Measurements from ENCODE around the gene E2F8. TPM values are rescaled to one million over a fixed set of nuclear protein-coding genes. Genes with fewer than 3 reads are reported as not detected.

The E2F8 gene
- total RNA-seq, 2 donors from 2014 or later: 10.5 to 12.2 TPM

- TF ChIP-seq, protein P1, sequence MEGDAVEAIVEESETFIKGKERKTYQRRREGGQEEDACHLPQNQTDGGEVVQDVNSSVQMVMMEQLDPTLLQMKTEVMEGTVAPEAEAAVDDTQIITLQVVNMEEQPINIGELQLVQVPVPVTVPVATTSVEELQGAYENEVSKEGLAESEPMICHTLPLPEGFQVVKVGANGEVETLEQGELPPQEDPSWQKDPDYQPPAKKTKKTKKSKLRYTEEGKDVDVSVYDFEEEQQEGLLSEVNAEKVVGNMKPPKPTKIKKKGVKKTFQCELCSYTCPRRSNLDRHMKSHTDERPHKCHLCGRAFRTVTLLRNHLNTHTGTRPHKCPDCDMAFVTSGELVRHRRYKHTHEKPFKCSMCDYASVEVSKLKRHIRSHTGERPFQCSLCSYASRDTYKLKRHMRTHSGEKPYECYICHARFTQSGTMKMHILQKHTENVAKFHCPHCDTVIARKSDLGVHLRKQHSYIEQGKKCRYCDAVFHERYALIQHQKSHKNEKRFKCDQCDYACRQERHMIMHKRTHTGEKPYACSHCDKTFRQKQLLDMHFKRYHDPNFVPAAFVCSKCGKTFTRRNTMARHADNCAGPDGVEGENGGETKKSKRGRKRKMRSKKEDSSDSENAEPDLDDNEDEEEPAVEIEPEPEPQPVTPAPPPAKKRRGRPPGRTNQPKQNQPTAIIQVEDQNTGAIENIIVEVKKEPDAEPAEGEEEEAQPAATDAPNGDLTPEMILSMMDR (conservative IDR thresholded peaks at IDR 0.05): no peak
- DNase-seq: no peak
- H3K9me3 ChIP-seq (ENCODE audit: control insufficient read depth, low read length): peaks cover 13% of the 10 kb centered on the region
- H3K9ac ChIP-seq (ENCODE audit: extremely low read depth, low read length, poor library complexity, severe bottlenecking): no peak overlapping the region
- H3K27ac ChIP-seq (ENCODE audit: low read depth, low read length): no peak overlapping the region
- H3K4me1 ChIP-seq (ENCODE audit: control insufficient read depth, insufficient read depth, low read length): peaks cover 7% of the 10 kb centered on the region
- H3K4me3 ChIP-seq (ENCODE audit: low read length): no peak overlapping the region
- Mint-ChIP-seq H3K27me3 (ENCODE audit: insufficient read depth) (peaks cover 39% of the 10 kb centered on the region), H3K27ac (no peak overlapping the region), H3K9me3 (peaks cover 22% of the 10 kb centered on the region), H3K36me3 (ENCODE audit: low read depth) (no peaks in the 10 kb centered on the region), H3K4me3 (no peak overlapping the region), H3K4me1 (peaks cover 2% of the 10 kb centered on the region)
- H3K27me3 ChIP-seq (ENCODE audit: control insufficient read depth, insufficient read depth, low read length, poor library complexity, severe bottlenecking): peaks cover 14% of the 10 kb centered on the region
- H3K36me3 ChIP-seq (ENCODE audit: control insufficient read depth, insufficient read depth, low read length): no peaks in the 10 kb centered on the region
These were observed 10.8 kb upstream of the E2F8 start for GRCh38 chr11:19251577-19251976.

GRCh38 chr11:19246816-19247215, 6.1 kb upstream of the E2F8 start:
- TF ChIP-seq, protein P1 (conservative IDR thresholded peaks at IDR 0.05): no peak
- H3K9me3 ChIP-seq (ENCODE audit: control insufficient read depth, low read length): peaks cover 4% of the 10 kb centered on the region
- no peaks in the 10 kb centered on the region for H3K4me1 ChIP-seq (ENCODE audit: control insufficient read depth, insufficient read depth, low read length)
- H3K9me3 Mint-ChIP-seq: peaks cover 20% of the 10 kb centered on the region
- H3K27me3 ChIP-seq (ENCODE audit: control insufficient read depth, insufficient read depth, low read length, poor library complexity, severe bottlenecking): peaks cover 50% of the 10 kb centered on the region
- H3K4me3 Mint-ChIP-seq: no peak overlapping the region
- H3K27ac Mint-ChIP-seq: no peak overlapping the region
- H3K4me1 Mint-ChIP-seq: peaks cover 7% of the 10 kb centered on the region
- no peak overlapping the region for H3K27ac ChIP-seq (ENCODE audit: low read depth, low read length)
- 83 to 100% methylated on average over 1 of the region's 1 CpG for WGBS, 2 experiments (ENCODE audit: insufficient coverage in 1 of 2, insufficient read length in 1 of 2)
- H3K36me3 Mint-ChIP-seq (ENCODE audit: low read depth): no peaks in the 10 kb centered on the region
- no peak overlapping the region for H3K4me3 ChIP-seq (ENCODE audit: low read length)
- no peak overlapping the region for H3K9ac ChIP-seq (ENCODE audit: extremely low read depth, low read length, poor library complexity, severe bottlenecking)
- no peaks in the 10 kb centered on the region for H3K36me3 ChIP-seq (ENCODE audit: control insufficient read depth, insufficient read depth, low read length)
- H3K27me3 Mint-ChIP-seq (ENCODE audit: insufficient read depth): peaks cover 81% of the 10 kb centered on the region
- no peak for DNase-seq

DNA sequence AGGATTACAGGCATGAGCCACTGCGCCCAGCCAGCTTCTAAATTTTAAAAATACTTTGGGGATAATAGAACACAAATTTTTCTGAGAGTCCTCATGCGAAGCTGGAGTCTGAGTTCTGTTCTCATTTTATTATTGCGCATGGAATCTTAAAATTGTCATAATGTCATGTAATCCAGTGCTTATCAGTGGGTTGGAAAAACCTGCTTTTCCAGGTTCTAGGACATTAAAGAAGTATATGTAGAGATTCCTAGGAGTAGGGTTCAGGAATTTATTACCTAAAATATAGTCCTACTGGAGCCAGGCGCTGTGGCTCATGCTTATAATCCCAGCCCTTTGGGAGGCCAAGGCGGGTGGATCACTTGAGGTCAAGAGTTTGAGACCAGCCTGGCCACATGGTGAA, 4.6 kb upstream of the E2F8 start:
- Mint-ChIP-seq H3K36me3 (ENCODE audit: low read depth) (no peaks in the 10 kb centered on the region), H3K27ac (no peak overlapping the region), H3K9me3 (peaks cover 17% of the 10 kb centered on the region), H3K4me1 (peaks cover 10% of the 10 kb centered on the region), H3K4me3 (no peak overlapping the region), H3K27me3 (ENCODE audit: insufficient read depth) (peaks cover 78% of the 10 kb centered on the region)
- Histone ChIP-seq H3K9ac (ENCODE audit: extremely low read depth, low read length, poor library complexity, severe bottlenecking) (no peak overlapping the region), H3K4me1 (ENCODE audit: control insufficient read depth, insufficient read depth, low read length) (no peaks in the 10 kb centered on the region), H3K4me3 (ENCODE audit: low read length) (no peak overlapping the region), H3K27ac (ENCODE audit: low read depth, low read length) (no peak overlapping the region), H3K9me3 (ENCODE audit: control insufficient read depth, low read length) (peaks cover 4% of the 10 kb centered on the region), H3K36me3 (ENCODE audit: control insufficient read depth, insufficient read depth, low read length) (no peaks in the 10 kb centered on the region), H3K27me3 (ENCODE audit: control insufficient read depth, insufficient read depth, low read length, poor library complexity, severe bottlenecking) (peaks cover 53% of the 10 kb centered on the region)
- 75 to 93% methylated on average over 4 to 5 of the region's 5 CpGs for WGBS, 2 experiments (ENCODE audit: insufficient coverage in 1 of 2, insufficient read length in 1 of 2)
- TF ChIP-seq, protein P1 (conservative IDR thresholded peaks at IDR 0.05): no peak
- DNase-seq: no peak

Data from endodermal cell (in vitro differentiated cells).